ENCODE results near the gene TOP2B.

- TF ChIP-seq CTCF (IDR thresholded peaks at IDR 0.05; ENCODE audit: low read depth, low read length) (no peak), EZH2phosphoT487 (IDR thresholded peaks at IDR 0.05; ENCODE audit: low read depth) (no peak)
These were observed 82.9 kb downstream of the TOP2B start for GRCh38 chr3:25581823-25582222.
